ENCODE measurements around the gene LRRC61. TPM values are rescaled to one million over a fixed set of nuclear protein-coding genes. Genes with fewer than 3 reads are reported as not detected.

The LRRC61 gene
- total and polyA plus RNA-seq, 2 of the 13 experiments (the other 11 are each of a cell fraction or from before 2014, with no cell fraction given): 33.0 to 34.8 TPM

GRCh38 chr7:150368884-150369747, 46.0 kb downstream of the LRRC61 start (continued):
- TF ChIP-seq SAFB2 (CRISPR knock-in tag; IDR thresholded peaks at IDR 0.05; ENCODE audit: borderline replicate concordance, low read depth) (peak; percentile 87), ZNF138 (CRISPR knock-in tag; IDR thresholded peaks at IDR 0.05; ENCODE audit: low read depth) (no peak), THAP9 (CRISPR knock-in tag; IDR thresholded peaks at IDR 0.05; ENCODE audit: borderline replicate concordance) (no peak), HBP1 (CRISPR knock-in tag; IDR thresholded peaks at IDR 0.05; ENCODE audit: low read depth) (no peak), ZNF282 (IDR thresholded peaks at IDR 0.05; ENCODE audit: partially characterized antibody) (no peak), SIX1 (CRISPR knock-in tag; IDR thresholded peaks at IDR 0.05; ENCODE audit: borderline replicate concordance) (no peak), TBX3 (IDR thresholded peaks at IDR 0.05; ENCODE audit: borderline replicate concordance) (no peak), ZSCAN22 (CRISPR knock-in tag; IDR thresholded peaks at IDR 0.05) (no peak), ZNF235 (CRISPR knock-in tag; IDR thresholded peaks at IDR 0.05; ENCODE audit: borderline replicate concordance) (no peak; the same call in 1 of the 2 replicates), ZFP36L1 (CRISPR knock-in tag; IDR thresholded peaks at IDR 0.05) (no peak), HOXD1 (CRISPR knock-in tag; IDR thresholded peaks at IDR 0.05) (no peak), SP5 (CRISPR knock-in tag; IDR thresholded peaks at IDR 0.05; ENCODE audit: borderline replicate concordance, low read depth) (no peak), PBX3 (CRISPR knock-in tag; IDR thresholded peaks at IDR 0.05; ENCODE audit: borderline replicate concordance) (no peak), ZNF768 (CRISPR knock-in tag; IDR thresholded peaks at IDR 0.05) (no peak), PLRG1 (conservative IDR thresholded peaks at IDR 0.05) (no peak)
- TF ChIP-seq, protein P1, sequence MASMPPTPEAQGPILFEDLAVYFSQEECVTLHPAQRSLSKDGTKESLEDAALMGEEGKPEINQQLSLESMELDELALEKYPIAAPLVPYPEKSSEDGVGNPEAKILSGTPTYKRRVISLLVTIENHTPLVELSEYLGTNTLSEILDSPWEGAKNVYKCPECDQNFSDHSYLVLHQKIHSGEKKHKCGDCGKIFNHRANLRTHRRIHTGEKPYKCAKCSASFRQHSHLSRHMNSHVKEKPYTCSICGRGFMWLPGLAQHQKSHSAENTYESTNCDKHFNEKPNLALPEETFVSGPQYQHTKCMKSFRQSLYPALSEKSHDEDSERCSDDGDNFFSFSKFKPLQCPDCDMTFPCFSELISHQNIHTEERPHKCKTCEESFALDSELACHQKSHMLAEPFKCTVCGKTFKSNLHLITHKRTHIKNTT (CRISPR knock-in tag; IDR thresholded peaks at IDR 0.05): no peak
- TF ChIP-seq, protein P2, sequence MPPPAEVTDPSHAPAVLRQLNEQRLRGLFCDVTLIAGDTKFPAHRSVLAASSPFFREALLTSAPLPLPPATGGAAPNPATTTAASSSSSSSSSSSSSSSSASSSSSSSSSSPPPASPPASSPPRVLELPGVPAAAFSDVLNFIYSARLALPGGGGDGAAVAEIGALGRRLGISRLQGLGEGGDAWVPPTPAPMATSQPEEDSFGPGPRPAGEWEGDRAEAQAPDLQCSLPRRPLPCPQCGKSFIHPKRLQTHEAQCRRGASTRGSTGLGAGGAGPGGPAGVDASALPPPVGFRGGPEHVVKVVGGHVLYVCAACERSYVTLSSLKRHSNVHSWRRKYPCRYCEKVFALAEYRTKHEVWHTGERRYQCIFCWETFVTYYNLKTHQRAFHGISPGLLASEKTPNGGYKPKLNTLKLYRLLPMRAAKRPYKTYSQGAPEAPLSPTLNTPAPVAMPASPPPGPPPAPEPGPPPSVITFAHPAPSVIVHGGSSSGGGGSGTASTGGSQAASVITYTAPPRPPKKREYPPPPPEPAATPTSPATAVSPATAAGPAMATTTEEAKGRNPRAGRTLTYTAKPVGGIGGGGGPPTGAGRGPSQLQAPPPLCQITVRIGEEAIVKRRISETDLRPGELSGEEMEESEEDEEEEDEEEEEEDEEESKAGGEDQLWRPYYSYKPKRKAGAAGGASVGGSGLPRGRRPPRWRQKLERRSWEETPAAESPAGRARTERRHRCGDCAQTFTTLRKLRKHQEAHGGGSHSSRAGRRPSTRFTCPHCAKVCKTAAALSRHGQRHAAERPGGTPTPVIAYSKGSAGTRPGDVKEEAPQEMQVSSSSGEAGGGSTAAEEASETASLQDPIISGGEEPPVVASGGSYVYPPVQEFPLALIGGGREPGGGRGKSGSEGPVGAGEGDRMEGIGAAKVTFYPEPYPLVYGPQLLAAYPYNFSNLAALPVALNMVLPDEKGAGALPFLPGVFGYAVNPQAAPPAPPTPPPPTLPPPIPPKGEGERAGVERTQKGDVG (CRISPR knock-in tag; IDR thresholded peaks at IDR 0.05; ENCODE audit: borderline replicate concordance): no peak
- TF ChIP-seq, protein P3, sequence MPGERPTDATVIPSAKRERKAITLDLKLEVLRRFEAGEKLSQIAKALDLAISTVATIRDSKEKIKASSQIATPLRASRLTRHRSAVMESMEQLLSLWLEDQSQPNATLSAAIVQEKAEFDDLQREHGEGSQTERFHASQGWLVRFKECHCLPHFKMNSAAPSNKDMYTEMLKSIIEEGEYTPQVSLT (CRISPR knock-in tag; IDR thresholded peaks at IDR 0.05; ENCODE audit: borderline replicate concordance, low read depth): no peak; the same call in 1 of the 2 replicates

Data from HepG2 (cell line).